IPS DF 6.9 (cell line): ENCODE data around the gene BIRC7.

Experiments used
- DNase-seq: peaks from one replicate; pipeline ENCODE4 v3.0.0-alpha.2; 2013; ENCODE audit warnings: low read depth, low spot score
- H3K27ac ChIP-seq: one replicate; pipeline ENCODE4 v1.5.1; 2013; ENCODE audit warnings: low read length, control low read depth
- H3K27me3 ChIP-seq: 2 replicates; pipeline ENCODE4 v1.6.1; 2013; ENCODE audit warnings: mild to moderate bottlenecking, low read length; ENCODE audit not compliant: control insufficient read depth, insufficient read depth
- H3K36me3 ChIP-seq: 2 replicates; pipeline ENCODE4 v1.6.1; 2013; ENCODE audit warnings: low read length; ENCODE audit not compliant: control insufficient read depth, insufficient read depth
- H3K4me1 ChIP-seq: 2 replicates; pipeline ENCODE4 v1.6.1; 2013; ENCODE audit warnings: low read length; ENCODE audit not compliant: control insufficient read depth, insufficient read depth
- H3K4me3 ChIP-seq: 2 replicates; pipeline ENCODE4 v1.5.1; 2013; ENCODE audit warnings: mild to moderate bottlenecking, low read length
- H3K9me3 ChIP-seq: 2 replicates; pipeline ENCODE4 v1.6.1; 2013; ENCODE audit warnings: low read length, inconsistent platforms; ENCODE audit not compliant: control insufficient read depth, insufficient read depth
- WGBS: extraction: QIAGEN DNeasy Blood & Tissue Kit; methylation state at CpG from one replicate; pipeline ENCODE4 v1.1.7; 2013; ENCODE audit warnings: mixed read lengths, missing lambda C conversion rate; ENCODE audit not compliant: insufficient read length, insufficient coverage; 5-methylcytosine and 5-hydroxymethylcytosine counted together

Gene BIRC7

DNA sequence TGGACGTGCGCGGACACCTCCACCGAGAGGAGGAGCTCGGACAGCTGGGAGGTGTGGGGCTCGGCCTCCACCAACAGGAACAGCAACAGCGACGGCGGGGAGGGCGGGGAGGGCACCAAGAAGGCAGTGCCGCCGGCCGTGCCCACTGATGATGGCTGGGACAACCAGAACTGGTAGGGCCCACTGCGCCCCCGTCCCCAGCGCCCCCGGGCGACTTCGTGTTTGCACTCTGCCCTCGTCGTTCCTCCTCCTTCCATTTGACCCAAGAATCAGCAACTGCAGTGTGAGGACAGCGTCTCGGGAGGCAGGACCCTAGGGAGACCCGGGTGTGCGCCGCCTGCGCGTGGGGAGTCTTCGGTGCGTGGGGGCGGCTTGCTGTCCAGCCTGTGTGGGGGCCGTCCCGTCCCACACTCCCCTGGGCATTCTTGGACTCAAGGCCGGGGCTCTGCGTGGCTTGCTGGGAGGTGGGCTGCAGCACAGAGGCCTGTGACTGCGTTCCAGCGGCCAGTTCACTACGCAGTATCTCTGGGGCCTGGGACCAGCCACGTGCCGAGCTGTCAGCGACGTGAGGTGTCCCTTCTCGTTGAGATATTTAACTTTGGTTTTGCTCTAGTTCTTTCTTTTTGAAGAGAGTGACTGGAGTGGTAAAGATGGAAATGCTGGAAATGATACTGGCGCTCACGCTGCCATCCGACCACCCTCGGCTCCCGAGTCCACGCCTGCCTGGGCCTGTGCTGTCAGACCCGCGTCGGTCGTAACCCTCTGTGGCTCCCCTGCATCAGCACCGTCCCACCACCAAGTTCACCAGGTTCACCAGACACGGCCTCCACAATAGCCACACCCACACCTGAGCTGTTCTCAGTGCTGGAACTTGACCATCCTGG is 52.2 kb downstream of the BIRC7 start:
- WGBS, result no CpG with 5 or more reads among the region's 55 CpGs
- Histone ChIP-seq H3K36me3 (peaks cover 36% of the 10 kb centered on the region), H3K4me3 (no peak overlapping the region), H3K9me3 (no peaks in the 10 kb centered on the region), H3K27ac (no peak overlapping the region), H3K4me1 (peaks cover 2% of the 10 kb centered on the region; the same call in 1 of the 2 replicates), H3K27me3 (no peaks in the 10 kb centered on the region)
- no peak for DNase-seq

DNA sequence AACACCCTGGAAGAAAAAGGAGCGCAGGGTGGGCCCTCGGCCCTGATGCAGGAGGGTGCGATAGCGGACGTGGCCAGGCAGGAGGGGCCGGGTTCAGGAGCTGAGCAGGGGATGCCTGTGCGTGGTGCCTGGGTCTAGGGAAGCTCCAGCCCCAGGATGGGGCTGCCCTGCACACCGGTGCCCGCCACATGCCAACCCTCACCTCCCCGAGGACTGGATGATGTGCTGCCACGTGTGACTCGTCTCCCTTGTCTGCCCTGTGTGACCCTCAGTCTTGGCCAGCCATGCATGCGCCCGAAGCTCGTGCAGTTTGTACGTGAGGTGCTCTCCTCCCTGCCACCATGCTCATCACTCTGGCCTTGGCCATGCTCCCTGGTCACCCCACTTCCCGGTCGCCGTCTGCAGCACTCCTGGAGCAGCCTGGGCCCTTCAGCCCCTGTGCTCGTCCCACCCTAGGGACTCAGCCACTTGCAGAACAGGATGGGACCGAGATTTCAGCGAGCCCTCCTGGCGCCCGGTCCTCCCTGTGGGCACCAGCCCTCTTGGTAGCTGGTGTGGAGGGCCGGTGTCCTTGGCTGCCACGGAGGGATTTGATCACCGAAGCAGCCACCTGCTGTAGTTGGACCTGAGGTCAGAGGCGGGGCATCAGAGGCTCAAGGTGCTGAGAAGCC is 53.0 kb downstream of the BIRC7 start:
- H3K27me3 ChIP-seq, result no peaks in the 10 kb centered on the region
- H3K36me3 ChIP-seq, result peaks cover 30% of the 10 kb centered on the region
- H3K4me3 ChIP-seq, result no peak overlapping the region
- no peaks in the 10 kb centered on the region for H3K9me3 ChIP-seq
- no CpG with 5 or more reads among the region's 28 CpGs for WGBS
- peaks cover 2% of the 10 kb centered on the region; the same call in 1 of the 2 replicates for H3K4me1 ChIP-seq
- no peak overlapping the region for H3K27ac ChIP-seq
- DNase-seq, result no peak

DNA sequence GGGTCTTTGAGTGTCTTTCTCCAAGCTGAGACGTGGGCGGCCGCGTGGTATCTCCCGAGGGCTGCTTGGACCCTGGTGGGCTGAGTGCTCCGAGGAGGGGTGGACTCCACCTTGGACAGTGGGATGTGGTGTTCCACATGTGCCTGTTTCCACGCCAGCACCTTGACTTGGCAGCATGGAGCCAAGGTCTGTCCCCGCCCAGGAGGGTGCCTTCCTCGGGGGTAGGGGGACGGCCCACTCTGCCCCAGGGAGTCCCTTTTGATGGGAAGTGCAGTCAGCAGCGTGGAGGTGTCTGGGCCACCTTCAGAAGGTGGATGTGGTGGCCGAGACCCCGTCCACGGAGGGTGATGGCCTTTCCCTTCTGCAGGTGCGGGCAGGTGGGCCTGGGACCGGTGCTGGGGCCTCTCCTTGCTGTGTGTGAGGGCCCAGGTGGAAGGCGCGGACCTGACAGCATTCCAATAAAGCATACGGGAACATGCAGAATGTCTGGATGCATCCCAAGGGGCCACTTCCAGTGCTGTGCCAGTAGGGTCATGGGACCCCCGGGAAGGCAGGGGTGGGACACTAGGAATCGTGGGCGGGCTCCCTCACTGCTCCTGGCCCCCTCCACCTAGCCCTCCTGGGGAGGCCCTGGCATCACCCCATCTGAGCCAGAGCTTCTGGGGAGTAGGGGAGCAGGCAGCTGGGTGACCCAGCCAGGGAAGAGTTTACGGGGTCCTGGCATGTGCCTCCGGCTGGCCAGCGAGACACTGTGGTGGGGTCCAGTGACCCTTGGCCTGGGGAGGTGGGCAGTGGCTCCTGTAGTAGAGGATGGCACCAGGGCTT is 53.8 kb downstream of the BIRC7 start:
- no peak overlapping the region for H3K4me3 ChIP-seq
- H3K9me3 ChIP-seq, result no peaks in the 10 kb centered on the region
- H3K4me1 ChIP-seq, result peaks cover 2% of the 10 kb centered on the region; the same call in 1 of the 2 replicates
- peaks cover 27% of the 10 kb centered on the region for H3K36me3 ChIP-seq
- DNase-seq, result no peak
- H3K27ac ChIP-seq, result no peak overlapping the region
- H3K27me3 ChIP-seq, result no peaks in the 10 kb centered on the region
- no CpG with 5 or more reads among the region's 25 CpGs for WGBS
